Loucy (cell line): ENCODE measurements around the gene TBX6.
A peak's percentile ranks its signal among the peaks of the same experiment; 100 is the strongest.
"Not testable (repeated sequence)": the region's sequence is repeated elsewhere in the genome, so short reads cannot be mapped to it uniquely, and the experiment has no call there.

Experiments
- H2AFZ ChIP-seq: fragments of 200-600 bp; sonication (generic); 2 replicates; pipeline ENCODE4 v1.6.0; 2016; ENCODE audit warnings: antibody characterized with exemption, mild to moderate bottlenecking, low read length, moderate library complexity
- H3F3A ChIP-seq: fragments of 200-600 bp; 2 replicates; pipeline ENCODE4 v1.6.0; 2016; ENCODE audit warnings: antibody characterized with exemption, low read depth, mild to moderate bottlenecking
- H3K27me3 ChIP-seq: fragments of 200-600 bp; sonication (generic); 2 replicates; pipeline ENCODE4 v1.6.1; 2014; ENCODE audit warnings: low read length, mild to moderate bottlenecking; ENCODE audit not compliant: insufficient read depth, poor library complexity, severe bottlenecking
- H3K36me3 ChIP-seq: fragments of 200-600 bp; sonication (generic); 2 replicates; pipeline ENCODE4 v1.6.1; 2016; ENCODE audit warnings: low read length; ENCODE audit not compliant: insufficient read depth
- H3K4me1 ChIP-seq: fragments of 200-600 bp; sonication (generic); 2 replicates; pipeline ENCODE4 v1.5.1; 2014; ENCODE audit warnings: low read length, mild to moderate bottlenecking; ENCODE audit not compliant: insufficient read depth, poor library complexity, severe bottlenecking
- H3K4me2 ChIP-seq: fragments of 200-600 bp; sonication (generic); 2 replicates; pipeline ENCODE4 v1.6.0; 2014; ENCODE audit warnings: antibody characterized with exemption, low read length, low read depth, mild to moderate bottlenecking; ENCODE audit not compliant: poor library complexity, severe bottlenecking
- H3K4me3 ChIP-seq: fragments of 200-600 bp; sonication (generic); 2 replicates; pipeline ENCODE4 v1.5.1; 2014; ENCODE audit warnings: low read length, mild to moderate bottlenecking, mixed read lengths; ENCODE audit not compliant: poor library complexity, severe bottlenecking
- H3K79me2 ChIP-seq: fragments of 200-600 bp; sonication (generic); 2 replicates; pipeline ENCODE4 v1.6.1; 2014; ENCODE audit warnings: low read length; ENCODE audit not compliant: insufficient read depth
- H3K9ac ChIP-seq: fragments of 200-600 bp; sonication (generic); 2 replicates; pipeline ENCODE4 v1.6.0; 2014; ENCODE audit warnings: mild to moderate bottlenecking, low read depth, low read length, moderate library complexity; ENCODE audit not compliant: poor library complexity, severe bottlenecking
- H3K9me2 ChIP-seq: fragments of 200-600 bp; sonication (generic); replicated peaks from 2 replicates; pipeline ENCODE4 v1.6.1; 2016; ENCODE audit warnings: low read depth, low read length, mixed read lengths
- H3K9me3 ChIP-seq: fragments of 200-600 bp; sonication (generic); 2 replicates; pipeline ENCODE4 v1.6.1; 2014; ENCODE audit warnings: mild to moderate bottlenecking, antibody characterized with exemption, low read length, low read depth; ENCODE audit not compliant: insufficient read depth
- H4K20me1 ChIP-seq: fragments of 200-600 bp; sonication (generic); 2 replicates; pipeline ENCODE4 v1.6.0; 2014; ENCODE audit warnings: antibody characterized with exemption, low read length, mild to moderate bottlenecking; ENCODE audit not compliant: insufficient read depth, poor library complexity, severe bottlenecking
- CTCF ChIP-seq: fragments of 200-600 bp; sonication (generic); conservative IDR thresholded peaks from 2 replicates; pipeline ENCODE4 v1.5.1; 2014; ENCODE audit warnings: mild to moderate bottlenecking, antibody characterized with exemption, low read length
- EZH2phosphoT487 ChIP-seq: fragments of 200-600 bp; IDR thresholded peaks from 2 replicates; pipeline ENCODE4 v1.6.1; 2018; ENCODE audit warnings: antibody characterized with exemption, mild to moderate bottlenecking, moderate library complexity, borderline replicate concordance

Gene TBX6

GRCh38 chr16:30136971-30137605 lies 45.4 kb upstream of the TBX6 start:
- H3K9me2 ChIP-seq: no peaks in the 10 kb centered on the region
- H3K4me3 ChIP-seq: no peak overlapping the region
- no peaks in the 10 kb centered on the region for H3K36me3 ChIP-seq
- H3K4me2 ChIP-seq: no peak overlapping the region
- no peak overlapping the region for H3K9ac ChIP-seq
- H3K27me3 ChIP-seq: no peaks in the 10 kb centered on the region
- no peaks in the 10 kb centered on the region for H3K79me2 ChIP-seq
- no peaks in the 10 kb centered on the region for H3F3A ChIP-seq
- TF ChIP-seq EZH2phosphoT487: no peak
- H2AFZ ChIP-seq: no peak overlapping the region
- H3K9me3 ChIP-seq: no peaks in the 10 kb centered on the region
- no peaks in the 10 kb centered on the region for H4K20me1 ChIP-seq
- H3K4me1 ChIP-seq: peaks cover 2% of the 10 kb centered on the region

DNA sequence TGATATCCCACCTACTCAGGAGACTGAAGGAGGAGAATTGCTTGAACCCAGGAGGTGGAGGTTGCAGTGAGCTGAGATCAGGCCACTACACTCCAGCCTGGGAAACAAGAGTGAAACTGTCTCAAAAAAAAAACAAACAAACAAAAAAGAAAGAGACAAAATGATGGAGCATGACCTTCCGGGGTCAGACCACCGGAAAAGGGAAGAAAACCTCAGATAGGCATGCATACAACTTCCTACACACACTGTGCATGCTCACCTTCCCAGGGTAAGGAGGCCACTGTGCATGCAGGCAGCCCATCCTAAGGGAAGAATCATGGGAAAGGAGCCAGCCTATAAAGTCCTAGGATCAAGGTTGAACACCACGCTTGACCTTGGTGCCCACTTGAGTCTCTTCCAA lies 40.9 kb upstream of the TBX6 start:
- H3K4me1 ChIP-seq: peaks cover 8% of the 10 kb centered on the region
- H4K20me1 ChIP-seq: no peaks in the 10 kb centered on the region
- H3K4me2 ChIP-seq: no peak overlapping the region
- no peaks in the 10 kb centered on the region for H3K27me3 ChIP-seq
- H3K9ac ChIP-seq: no peak overlapping the region
- no peak overlapping the region for H2AFZ ChIP-seq
- no peaks in the 10 kb centered on the region for H3K9me2 ChIP-seq
- H3K79me2 ChIP-seq: no peaks in the 10 kb centered on the region
- H3F3A ChIP-seq: no peaks in the 10 kb centered on the region
- no peak overlapping the region for H3K4me3 ChIP-seq
- TF ChIP-seq CTCF (no peak), EZH2phosphoT487 (no peak)
- H3K36me3 ChIP-seq: no peaks in the 10 kb centered on the region
- no peaks in the 10 kb centered on the region for H3K9me3 ChIP-seq

DNA sequence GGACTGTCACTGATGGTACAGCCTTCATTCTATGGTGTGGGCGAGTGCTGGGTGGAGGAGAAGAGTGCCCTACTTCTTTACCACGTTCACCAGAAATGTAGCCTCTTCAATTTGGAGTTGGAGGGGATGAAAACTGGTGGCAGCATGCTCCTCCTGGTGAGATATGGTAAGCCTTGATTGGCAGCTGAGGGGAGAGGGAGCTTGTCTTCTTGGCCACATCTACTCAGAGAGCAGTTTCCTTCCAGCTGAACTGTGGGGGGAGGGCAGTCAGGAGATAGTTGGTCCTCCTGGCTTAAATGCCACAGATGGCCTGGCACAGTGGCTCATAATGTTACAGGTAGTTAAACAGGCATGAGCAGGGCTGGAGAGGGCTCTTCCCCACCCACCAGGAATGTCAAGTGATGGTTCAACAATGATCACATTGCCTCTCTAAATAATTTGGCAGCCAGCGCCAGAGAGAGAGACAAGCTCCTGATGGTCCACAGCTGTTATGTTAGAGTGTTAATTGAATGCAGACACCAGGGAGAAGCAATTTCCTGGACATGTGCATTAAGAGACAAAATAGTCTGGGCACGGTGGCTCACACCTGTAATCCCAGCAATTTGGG lies 40.2 kb upstream of the TBX6 start:
- no peaks in the 10 kb centered on the region for H3K36me3 ChIP-seq
- no peaks in the 10 kb centered on the region for H3K9me3 ChIP-seq
- no peaks in the 10 kb centered on the region for H3K27me3 ChIP-seq
- H3K4me3 ChIP-seq: no peak overlapping the region
- H3F3A ChIP-seq: no peaks in the 10 kb centered on the region
- no peaks in the 10 kb centered on the region for H3K9me2 ChIP-seq
- peak overlapping the region; percentile 30 for H3K4me2 ChIP-seq
- H3K79me2 ChIP-seq: no peaks in the 10 kb centered on the region
- no peaks in the 10 kb centered on the region for H4K20me1 ChIP-seq
- H3K4me1 ChIP-seq: peaks cover 8% of the 10 kb centered on the region
- no peak overlapping the region for H3K9ac ChIP-seq
- peak overlapping the region; percentile 67 for H2AFZ ChIP-seq
- TF ChIP-seq CTCF (no peak), EZH2phosphoT487 (no peak)

- Histone ChIP-seq H3F3A (no peaks in the 10 kb centered on the region), H4K20me1 (no peaks in the 10 kb centered on the region), H2AFZ (no peak overlapping the region), H3K79me2 (peaks cover 5% of the 10 kb centered on the region; the same call in 1 of the 2 replicates), H3K9me2 (no peaks in the 10 kb centered on the region), H3K4me3 (no peak overlapping the region), H3K36me3 (no peaks in the 10 kb centered on the region), H3K9me3 (no peaks in the 10 kb centered on the region), H3K4me2 (no peak overlapping the region), H3K4me1 (peaks cover 8% of the 10 kb centered on the region), H3K27me3 (no peaks in the 10 kb centered on the region), H3K9ac (no peak overlapping the region)
- TF ChIP-seq CTCF (no peak), EZH2phosphoT487 (no peak)
Observed at GRCh38 chr16:30127993-30128392, 36.3 kb upstream of the TBX6 start.

- not testable (repeated sequence) for H3K4me3 ChIP-seq, H3K9me3 ChIP-seq, H4K20me1 ChIP-seq, H3K9me2 ChIP-seq, H3K9ac ChIP-seq, H3K27me3 ChIP-seq, H3K36me3 ChIP-seq, H3F3A ChIP-seq, H3K4me2 ChIP-seq, H2AFZ ChIP-seq
- peaks cover 18% of the 10 kb centered on the region for H3K79me2 ChIP-seq
- H3K4me1 ChIP-seq: peaks cover 15% of the 10 kb centered on the region
Observed at GRCh38 chr16:30125690-30126089, 34.0 kb upstream of the TBX6 start.
